ENCODE data around the gene ESAM.

ESAM gene

GRCh38 chr11:124753205-124753604 is 8.9 kb downstream of the ESAM start:
- Histone ChIP-seq H3K4me2 (ENCODE audit: low read length) (no peak overlapping the region), H2BK12ac (ENCODE audit: low read length) (no peak overlapping the region)

GRCh38 chr11:124752471-124753102 is 9.5 kb downstream of the ESAM start:
- H3K23ac ChIP-seq (ENCODE audit: low read length): no peak overlapping the region
- no peak overlapping the region for H3K27ac ChIP-seq (ENCODE audit: low read depth, low read length)
- H3K79me2 ChIP-seq (ENCODE audit: control insufficient read depth, insufficient read depth, low read length, poor library complexity): no peaks in the 10 kb centered on the region
- no peak overlapping the region for H3K4ac ChIP-seq (ENCODE audit: low read depth, low read length)
- no peak overlapping the region for H2BK12ac ChIP-seq (ENCODE audit: low read length)
- peaks cover 62% of the 10 kb centered on the region for H3K27me3 ChIP-seq (ENCODE audit: insufficient read depth, low read length)
- no peak overlapping the region for H3K4me3 ChIP-seq (ENCODE audit: low read depth, low read length)
- H3K9ac ChIP-seq (ENCODE audit: low read length): no peak overlapping the region
- no peak overlapping the region for H2AFZ ChIP-seq (ENCODE audit: insufficient read depth, low read length, poor library complexity)
- no peak overlapping the region for H4K12ac ChIP-seq (ENCODE audit: low read depth, low read length)
- H3K4me1 ChIP-seq (ENCODE audit: control insufficient read depth in 1 of 2, insufficient read depth in 2 of 2, low read length in 2 of 2): no peaks in the 10 kb centered on the region
- no peak overlapping the region for H2BK120ac ChIP-seq (ENCODE audit: insufficient read depth, low read length, poor library complexity)
- no peak overlapping the region for H4K8ac ChIP-seq (ENCODE audit: low read depth, low read length)
- H3K14ac ChIP-seq (ENCODE audit: low read length): no peak overlapping the region
- H3K4me2 ChIP-seq (ENCODE audit: low read length): no peak overlapping the region
- H3K36me3 ChIP-seq (ENCODE audit: control insufficient read depth in 1 of 2, insufficient read depth in 2 of 2, low read length in 2 of 2): no peaks in the 10 kb centered on the region
- no peak overlapping the region for H3K18ac ChIP-seq (ENCODE audit: low read length)
- H2AK5ac ChIP-seq (ENCODE audit: low read length): no peak overlapping the region
- H4K91ac ChIP-seq (ENCODE audit: low read depth, low read length): no peak overlapping the region
- no peak overlapping the region for H2BK5ac ChIP-seq (ENCODE audit: low read depth, low read length, poor library complexity)
- no peak for DNase-seq
- H3K9me3 ChIP-seq (ENCODE audit: insufficient read depth, low read depth, low read length): peaks cover 8% of the 10 kb centered on the region
- H3K79me1 ChIP-seq (ENCODE audit: low read length): no peaks in the 10 kb centered on the region
- WGBS (ENCODE audit: extremely low coverage, insufficient coverage, insufficient read length): no CpG with 5 or more reads among the region's 10 CpGs

More at GRCh38 chr11:124753205-124753604, 8.9 kb downstream of the ESAM start:
- H3K4ac ChIP-seq (ENCODE audit: low read depth, low read length): no peak overlapping the region
- peaks cover 0 to under 1% of the 10 kb centered on the region in 2 experiments for H3K4me1 ChIP-seq (ENCODE audit: control insufficient read depth in 1 of 2, insufficient read depth in 2 of 2, low read length in 2 of 2)
- H2AK5ac ChIP-seq (ENCODE audit: low read length): no peak overlapping the region
- no peak overlapping the region for H4K91ac ChIP-seq (ENCODE audit: low read depth, low read length)
- H3K79me2 ChIP-seq (ENCODE audit: control insufficient read depth, insufficient read depth, low read length, poor library complexity): no peaks in the 10 kb centered on the region
- H4K8ac ChIP-seq (ENCODE audit: low read depth, low read length): no peak overlapping the region
- H3K27ac ChIP-seq (ENCODE audit: low read depth, low read length): no peak overlapping the region
- no peak overlapping the region for H3K18ac ChIP-seq (ENCODE audit: low read length)
- no peak overlapping the region for H3K14ac ChIP-seq (ENCODE audit: low read length)
- no peak overlapping the region for H2BK120ac ChIP-seq (ENCODE audit: insufficient read depth, low read length, poor library complexity)
- no peak overlapping the region for H2BK5ac ChIP-seq (ENCODE audit: low read depth, low read length, poor library complexity)
- peaks cover 8% of the 10 kb centered on the region for H3K9me3 ChIP-seq (ENCODE audit: insufficient read depth, low read depth, low read length)
- H3K4me3 ChIP-seq (ENCODE audit: low read depth, low read length): no peak overlapping the region
- DNase-seq: no peak
- no peaks in the 10 kb centered on the region for H3K36me3 ChIP-seq (ENCODE audit: control insufficient read depth in 1 of 2, insufficient read depth in 2 of 2, low read length in 2 of 2)
- no peaks in the 10 kb centered on the region for H3K79me1 ChIP-seq (ENCODE audit: low read length)
- H3K23ac ChIP-seq (ENCODE audit: low read length): no peak overlapping the region
- no peak overlapping the region for H3K9ac ChIP-seq (ENCODE audit: low read length)
- no peak overlapping the region for H2AFZ ChIP-seq (ENCODE audit: insufficient read depth, low read length, poor library complexity)
- peaks cover 57% of the 10 kb centered on the region for H3K27me3 ChIP-seq (ENCODE audit: insufficient read depth, low read length)
- H4K12ac ChIP-seq (ENCODE audit: low read depth, low read length): no peak overlapping the region

GRCh38 chr11:124751741-124752470 is 10.2 kb downstream of the ESAM start, which contains the start of gene VSIG2:
Gene VSIG2, minus strand, starts transcription at chr11:124752255. Its CDS starts 118 bp downstream, at chr11:124752137.
- no peaks in the 10 kb centered on the region for H3K36me3 ChIP-seq (ENCODE audit: control insufficient read depth in 1 of 2, insufficient read depth in 2 of 2, low read length in 2 of 2)
- H4K12ac ChIP-seq (ENCODE audit: low read depth, low read length): no peak within 1 kb of the TSS
- no peak within 1 kb of the TSS for H3K9ac ChIP-seq (ENCODE audit: low read length)
- no peak within 1 kb of the TSS for H3K27ac ChIP-seq (ENCODE audit: low read depth, low read length)
- peak within 1 kb of the TSS; percentile 23 for H3K4me2 ChIP-seq (ENCODE audit: low read length)
- H3K27me3 ChIP-seq (ENCODE audit: insufficient read depth, low read length): peaks cover 62% of the 10 kb centered on the region
- H3K79me2 ChIP-seq (ENCODE audit: control insufficient read depth, insufficient read depth, low read length, poor library complexity): no peaks in the 10 kb centered on the region
- no peak within 1 kb of the TSS for H2BK120ac ChIP-seq (ENCODE audit: insufficient read depth, low read length, poor library complexity)
- H2AFZ ChIP-seq (ENCODE audit: insufficient read depth, low read length, poor library complexity): no peak within 1 kb of the TSS
- no peak within 1 kb of the TSS for H3K14ac ChIP-seq (ENCODE audit: low read length)
- peaks cover 8% of the 10 kb centered on the region for H3K9me3 ChIP-seq (ENCODE audit: insufficient read depth, low read depth, low read length)
- H3K4ac ChIP-seq (ENCODE audit: low read depth, low read length): no peak within 1 kb of the TSS
- no peak within 1 kb of the TSS for H2AK5ac ChIP-seq (ENCODE audit: low read length)
- H3K18ac ChIP-seq (ENCODE audit: low read length): no peak within 1 kb of the TSS
- DNase-seq: no peak
- H3K79me1 ChIP-seq (ENCODE audit: low read length): no peaks in the 10 kb centered on the region
- no peak within 1 kb of the TSS for H4K8ac ChIP-seq (ENCODE audit: low read depth, low read length)
- peaks cover 0 to 3% of the 10 kb centered on the region in 2 experiments for H3K4me1 ChIP-seq (ENCODE audit: control insufficient read depth in 1 of 2, insufficient read depth in 2 of 2, low read length in 2 of 2)
- H3K23ac ChIP-seq (ENCODE audit: low read length): no peak within 1 kb of the TSS
- no peak within 1 kb of the TSS for H4K91ac ChIP-seq (ENCODE audit: low read depth, low read length)
- no peak within 1 kb of the TSS for H2BK5ac ChIP-seq (ENCODE audit: low read depth, low read length, poor library complexity)
- no peak within 1 kb of the TSS for H3K4me3 ChIP-seq (ENCODE audit: low read depth, low read length)
- no CpG with 5 or more reads among the region's 42 CpGs for WGBS (ENCODE audit: extremely low coverage, insufficient coverage, insufficient read length)
- H2BK12ac ChIP-seq (ENCODE audit: low read length): no peak within 1 kb of the TSS

- Histone ChIP-seq H3K27me3 (ENCODE audit: insufficient read depth, low read length) (peaks cover 59% of the 10 kb centered on the region), H3K36me3 (ENCODE audit: control insufficient read depth in 1 of 2, insufficient read depth in 2 of 2, low read length in 2 of 2) (no peaks in the 10 kb centered on the region), H3K4me1 (ENCODE audit: control insufficient read depth in 1 of 2, insufficient read depth in 2 of 2, low read length in 2 of 2) (peaks cover 2 to 7% of the 10 kb centered on the region in 2 experiments), H3K4me2 (ENCODE audit: low read length) (no peak overlapping the region), H3K23ac (ENCODE audit: low read length) (no peak overlapping the region), H3K79me1 (ENCODE audit: low read length) (no peaks in the 10 kb centered on the region), H3K4ac (ENCODE audit: low read depth, low read length) (no peak overlapping the region), H2BK120ac (ENCODE audit: insufficient read depth, low read length, poor library complexity) (no peak overlapping the region), H4K12ac (ENCODE audit: low read depth, low read length) (no peak overlapping the region), H3K14ac (ENCODE audit: low read length) (no peak overlapping the region), H3K79me2 (ENCODE audit: control insufficient read depth, insufficient read depth, low read length, poor library complexity) (no peaks in the 10 kb centered on the region), H2BK12ac (ENCODE audit: low read length) (no peak overlapping the region), H2AFZ (ENCODE audit: insufficient read depth, low read length, poor library complexity) (no peak overlapping the region), H2AK5ac (ENCODE audit: low read length) (no peak overlapping the region), H4K91ac (ENCODE audit: low read depth, low read length) (no peak overlapping the region), H3K9ac (ENCODE audit: low read length) (no peak overlapping the region), H2BK5ac (ENCODE audit: low read depth, low read length, poor library complexity) (no peak overlapping the region), H3K27ac (ENCODE audit: low read depth, low read length) (no peak overlapping the region), H3K9me3 (ENCODE audit: insufficient read depth, low read depth, low read length) (peaks cover 6% of the 10 kb centered on the region), H3K4me3 (ENCODE audit: low read depth, low read length) (no peak overlapping the region), H3K18ac (ENCODE audit: low read length) (no peak overlapping the region), H4K8ac (ENCODE audit: low read depth, low read length) (no peak overlapping the region)
- no CpG with 5 or more reads among the region's 11 CpGs for WGBS (ENCODE audit: extremely low coverage, insufficient coverage, insufficient read length)
- no peak for DNase-seq
Observed at GRCh38 chr11:124751391-124751740, 10.7 kb downstream of the ESAM start.

Data from trophoblast cell (in vitro differentiated cells and primary cell).